ENCODE results near the gene RNF167.

RNF167 gene

DNA sequence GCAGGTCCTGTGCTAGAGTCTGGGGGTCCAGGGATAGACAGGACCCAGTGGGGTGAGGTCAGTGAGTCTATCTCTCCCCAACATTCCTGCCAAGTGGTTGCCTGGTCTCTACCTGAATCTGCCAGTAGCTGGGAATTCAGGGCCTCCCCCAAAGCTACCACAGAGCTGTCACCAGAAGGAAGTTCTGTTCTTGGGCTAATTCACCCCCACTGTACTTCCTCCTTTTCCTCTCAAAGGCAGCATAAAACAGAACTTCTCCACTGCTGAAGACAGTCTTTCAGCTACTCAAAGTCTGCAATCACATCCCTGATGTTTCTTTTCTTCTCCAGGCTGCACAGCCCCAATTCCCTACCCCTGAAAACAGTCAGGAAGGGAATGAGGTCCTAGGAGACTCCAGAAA is 38.7 kb downstream of the RNF167 start:
- no peak for DNase-seq (ENCODE audit: low read depth, low spot score)

DNA sequence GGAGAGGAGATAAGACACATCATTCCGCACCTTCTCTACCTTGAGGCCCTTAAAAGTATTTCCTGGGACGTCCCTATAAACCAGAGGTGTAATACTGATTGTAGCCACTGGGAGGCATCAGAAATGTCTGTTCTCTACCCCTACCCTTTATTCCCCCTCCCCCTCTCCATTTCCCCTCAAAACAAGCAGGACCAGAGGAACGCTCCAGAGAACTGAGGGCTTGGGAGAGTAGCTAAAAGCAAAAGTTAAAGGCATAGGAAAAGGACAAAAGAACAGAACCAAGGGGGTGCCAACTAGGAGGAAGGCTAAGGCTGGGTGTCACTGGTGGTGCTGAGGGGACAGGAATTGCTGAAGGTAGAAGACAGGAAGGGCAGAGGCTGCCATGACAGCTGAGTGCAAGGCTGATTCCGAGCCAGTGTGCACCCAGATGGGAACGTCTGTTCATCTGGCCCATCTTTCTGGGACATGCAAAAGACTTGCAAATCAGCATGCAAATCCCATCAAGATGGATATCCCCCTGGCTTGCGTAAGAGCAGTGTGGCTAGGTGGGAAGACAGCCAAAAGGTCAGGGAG is 40.7 kb downstream of the RNF167 start:
- no peak for DNase-seq (ENCODE audit: low read depth, low spot score)

DNA sequence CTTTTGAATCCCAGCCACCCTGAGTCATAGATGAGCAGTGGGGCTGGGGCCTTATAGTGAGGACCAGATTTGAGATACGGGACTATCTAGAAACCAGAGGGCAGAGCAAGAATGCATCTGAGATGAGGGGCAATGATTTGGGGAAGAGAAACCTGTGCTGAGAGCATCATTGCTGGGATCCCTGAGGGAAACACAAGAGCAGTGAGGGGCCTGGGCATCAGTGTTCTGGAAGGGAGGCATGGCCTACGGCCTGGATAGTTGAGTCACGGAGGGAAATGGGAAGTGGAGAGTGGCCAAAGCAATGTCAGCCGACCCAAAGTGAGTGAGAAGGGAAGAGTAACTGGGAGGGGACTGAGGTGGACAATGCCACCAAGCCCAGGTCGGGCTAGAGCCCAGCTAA is 42.2 kb downstream of the RNF167 start:
- no peak for DNase-seq (ENCODE audit: low read depth, low spot score)

DNA sequence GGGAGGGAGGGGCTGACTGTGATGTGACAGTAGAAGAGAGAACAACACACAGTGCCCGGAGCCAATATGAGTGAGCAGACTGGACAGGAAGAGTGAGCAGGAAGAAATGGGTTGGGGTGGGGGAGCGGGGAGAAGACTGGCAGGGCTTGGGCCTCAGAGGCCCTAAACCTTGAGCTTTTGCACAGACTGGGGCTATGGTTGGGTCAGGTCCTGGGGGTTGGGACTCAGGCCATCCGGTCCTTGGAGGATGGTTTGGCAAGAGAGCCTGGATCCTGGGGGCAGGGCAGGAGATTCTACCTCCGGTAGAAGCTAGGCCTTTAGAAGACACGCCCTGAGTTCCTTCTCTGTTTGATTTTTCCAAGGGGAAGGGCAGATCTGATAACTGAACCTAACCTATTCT is 46.3 kb downstream of the RNF167 start:
- no peak for DNase-seq (ENCODE audit: low read depth, low spot score)

DNA sequence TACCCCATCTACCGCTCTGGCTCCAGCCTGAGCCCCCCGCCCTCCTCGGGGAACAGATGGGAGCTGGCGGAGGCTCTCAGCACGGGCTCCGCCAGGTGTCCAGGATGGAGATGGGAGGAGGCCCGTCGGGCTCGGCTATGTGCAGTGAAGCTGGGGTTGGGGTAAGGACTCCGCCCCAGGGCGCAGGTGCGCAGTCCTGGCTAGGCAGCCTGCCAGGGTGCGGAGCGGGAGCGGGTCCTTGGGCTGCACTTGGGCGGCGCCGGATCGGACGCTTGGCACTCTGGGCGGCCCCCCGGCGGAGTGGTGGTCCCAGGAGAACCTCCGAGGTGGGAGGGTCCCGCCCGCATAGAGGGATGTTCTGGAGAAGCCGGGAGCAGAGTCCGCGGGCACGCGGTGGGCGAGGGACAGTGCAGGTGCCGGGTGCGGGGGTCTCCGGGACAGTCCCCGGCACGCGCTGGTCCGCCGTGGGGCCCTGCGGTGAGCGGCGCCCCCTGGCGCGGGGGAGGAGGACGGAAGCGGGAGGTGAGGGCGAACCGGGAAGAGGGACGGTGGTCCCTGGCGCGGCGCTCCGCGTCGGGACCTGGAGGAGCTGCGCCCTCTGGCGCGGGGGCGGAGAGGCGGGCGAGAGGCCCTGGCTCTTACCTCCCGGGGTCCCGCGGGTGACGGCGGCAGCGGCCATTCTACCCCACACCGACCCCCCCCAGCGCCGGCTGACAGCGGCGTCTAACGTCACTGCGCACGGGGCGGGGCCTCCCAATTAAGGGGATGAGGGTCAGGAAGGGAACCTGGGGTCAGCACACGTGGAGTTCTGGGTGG is 47.1 kb downstream of the RNF167 start, which contains the start of gene CAMTA2:
Gene CAMTA2, minus strand, starts transcription at position 725 of the 816 bp plus-strand sequence. CDS start 1,453 bp downstream, outside the sequence.
- no peak for DNase-seq (ENCODE audit: low read depth, low spot score)

DNA sequence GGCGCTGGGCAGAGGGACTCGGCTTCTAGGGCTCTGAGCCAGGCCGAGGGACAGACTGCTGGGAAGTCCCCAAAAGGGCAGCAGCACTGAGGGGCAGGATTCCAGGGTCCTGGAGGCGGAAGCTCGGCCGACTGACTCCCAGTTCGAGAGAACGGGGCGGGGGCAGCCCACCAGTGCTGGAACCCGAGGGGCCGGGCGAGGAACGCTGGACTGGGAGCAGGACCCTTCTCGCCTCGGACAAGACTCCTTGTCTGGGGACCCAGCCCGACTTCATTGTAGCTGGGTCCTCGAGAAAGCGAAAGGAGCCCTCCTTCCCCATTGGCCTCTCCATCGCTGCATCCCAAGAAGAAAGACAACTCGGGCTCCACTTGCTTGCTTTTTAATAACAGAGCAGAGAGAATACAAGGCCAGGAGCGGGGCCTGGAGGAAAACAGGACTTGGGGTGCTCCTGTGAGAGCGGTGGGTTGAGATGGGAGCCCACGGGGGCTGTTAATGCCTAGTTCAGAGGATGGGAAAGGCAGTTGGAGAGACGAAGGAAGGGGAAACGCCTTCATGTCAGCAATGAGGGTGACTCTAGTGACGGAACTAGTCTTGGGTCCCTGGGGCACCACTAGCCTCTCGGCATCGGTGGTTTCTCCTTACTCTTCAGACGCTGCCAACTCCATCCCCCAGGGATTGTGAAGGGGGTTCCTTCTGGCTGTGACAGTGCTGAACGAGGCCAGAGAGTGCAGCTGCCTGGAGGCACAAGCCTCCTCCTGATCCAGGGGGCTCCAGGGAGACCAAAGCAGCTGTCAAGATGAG is 47.9 kb downstream of the RNF167 start:
- DNase-seq (ENCODE audit: low read depth, low spot score), result no peak

DNA sequence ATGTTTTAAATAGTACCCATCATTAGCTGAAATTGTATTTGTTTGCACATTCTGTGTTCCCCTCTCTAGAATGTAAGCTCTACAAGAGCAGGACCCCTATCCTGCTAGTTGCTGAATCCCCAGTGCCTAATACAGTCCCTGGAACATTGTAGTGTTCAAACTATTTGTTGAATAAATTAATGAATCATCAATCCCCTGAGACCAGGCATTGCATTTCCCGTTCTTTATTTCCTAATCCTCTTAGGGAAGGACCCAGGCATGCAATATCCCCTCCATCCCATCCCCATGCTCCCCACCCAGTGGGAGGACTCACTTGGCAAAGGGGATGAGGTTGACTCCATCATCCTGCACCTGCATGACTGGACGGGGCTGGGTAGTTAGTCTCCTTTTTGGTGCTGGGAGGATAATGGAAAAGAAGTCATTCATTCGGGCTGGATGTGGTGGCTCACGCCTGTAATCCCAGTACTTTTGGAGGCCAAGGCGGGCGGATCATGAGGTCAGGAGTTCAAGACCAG is 54.1 kb downstream of the RNF167 start:
- DNase-seq (ENCODE audit: low read depth, low spot score), result no peak
